Mononuclear cell (primary cell): ENCODE results near the gene CHCHD2. TPM values are rescaled to one million over a fixed set of nuclear protein-coding genes. Genes with fewer than 3 reads are reported as not detected.

Experiments used
- H3K27me3 ChIP-seq: 2 replicates; pipeline ENCODE4 v1.6.0; 2011; ENCODE audit warnings: low read length, control low read depth; ENCODE audit not compliant: insufficient read depth
- H3K4me1 ChIP-seq: 2 replicates; pipeline ENCODE4 v1.5.1; 2011; ENCODE audit warnings: mild to moderate bottlenecking, low read length, control low read depth; ENCODE audit not compliant: insufficient read depth
- H3K4me3 ChIP-seq: 2 replicates; pipeline ENCODE4 v1.5.1; 2011; ENCODE audit warnings: mild to moderate bottlenecking, low read length, moderate library complexity
- H3K9me3 ChIP-seq: 2 replicates; pipeline ENCODE4 v1.5.1; 2011; ENCODE audit warnings: low read depth, mild to moderate bottlenecking, control low read depth, low read length
- total RNA-seq: library from RNA; depleted of rRNA; stranded (reverse); fragments of >200 nt; gene quantifications from one replicate; pipeline ENCODE4 v1.2.3, GENCODE V29; 2012

CHCHD2 gene
- total RNA-seq, 1 donor, result 215 TPM

GRCh38 chr7:56063882-56064625 lies 42.2 kb downstream of the CHCHD2 start, which contains the start of gene SUMF2:
Gene SUMF2, plus strand, starts transcription at chr7:56064286. Its CDS starts 26 bp downstream, at chr7:56064312.
- H3K27me3 ChIP-seq, result no peaks in the 10 kb centered on the region
- no peaks in the 10 kb centered on the region for H3K9me3 ChIP-seq
- peaks cover 19% of the 10 kb centered on the region for H3K4me1 ChIP-seq
- peak within 1 kb of the TSS; percentile 89 for H3K4me3 ChIP-seq

- Histone ChIP-seq H3K27me3 (no peaks in the 10 kb centered on the region), H3K9me3 (no peaks in the 10 kb centered on the region), H3K4me1 (peaks cover 19% of the 10 kb centered on the region), H3K4me3 (peak overlapping the region; percentile 89)
These were observed 42.8 kb downstream of the CHCHD2 start for GRCh38 chr7:56063500-56063881.

DNA sequence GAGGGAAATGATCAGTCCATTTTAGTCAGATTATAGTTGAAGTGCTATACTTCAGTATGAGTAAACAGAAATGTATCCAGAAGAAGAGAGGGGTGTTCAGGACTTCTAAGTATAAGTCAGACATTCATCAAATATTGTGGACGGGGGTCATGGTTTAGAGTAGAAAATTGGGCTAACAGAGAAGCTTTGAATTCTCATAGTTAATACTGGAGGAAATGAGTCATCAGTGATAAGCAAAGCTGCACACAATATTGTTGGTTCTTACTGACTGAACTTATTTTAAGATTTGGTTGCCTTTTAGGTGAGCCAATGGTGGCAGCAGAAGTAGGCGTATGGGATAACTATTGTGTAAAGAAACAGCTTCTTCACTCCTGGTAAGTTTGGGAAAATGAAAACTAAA lies 43.9 kb downstream of the CHCHD2 start:
- Histone ChIP-seq H3K4me3 (no peak overlapping the region), H3K9me3 (no peaks in the 10 kb centered on the region), H3K4me1 (peaks cover 19% of the 10 kb centered on the region), H3K27me3 (no peaks in the 10 kb centered on the region)

GRCh38 chr7:56053993-56054392 lies 52.3 kb downstream of the CHCHD2 start:
- no peaks in the 10 kb centered on the region for H3K9me3 ChIP-seq
- no peak overlapping the region for H3K4me3 ChIP-seq
- peaks cover 27% of the 10 kb centered on the region for H3K4me1 ChIP-seq
- H3K27me3 ChIP-seq, result no peaks in the 10 kb centered on the region

DNA sequence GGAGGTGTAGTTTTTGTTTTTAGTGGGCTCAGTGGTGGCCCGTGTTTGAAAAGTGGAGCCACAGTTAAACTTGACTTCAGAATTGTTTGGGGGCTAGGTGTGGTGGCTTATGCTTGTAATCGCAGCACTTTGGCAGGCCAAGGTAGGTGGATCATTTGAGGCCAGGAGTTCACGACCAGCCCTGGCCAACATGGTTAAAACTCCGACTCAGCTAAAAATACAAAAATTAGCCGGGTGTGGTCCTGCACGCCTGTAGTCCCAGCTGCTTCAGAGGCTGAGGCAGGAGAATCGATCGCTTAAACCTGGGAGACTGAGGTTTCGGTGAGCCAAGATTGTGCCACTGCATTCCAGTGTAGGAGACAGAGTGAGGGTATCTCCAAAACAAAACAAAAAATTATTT lies 52.9 kb downstream of the CHCHD2 start:
- no peaks in the 10 kb centered on the region for H3K9me3 ChIP-seq
- no peaks in the 10 kb centered on the region for H3K27me3 ChIP-seq
- H3K4me1 ChIP-seq, result peaks cover 27% of the 10 kb centered on the region
- no peak overlapping the region for H3K4me3 ChIP-seq

Other genes with a start within 250 kb of the CHCHD2 start
- gene SEPTIN14, start 243.7 kb downstream of the CHCHD2 start, total RNA-seq, result not detected
- gene ZNF713, start 219.0 kb downstream of the CHCHD2 start, total RNA-seq, result 2.8 TPM
- 6.4 TPM for gene MRPS17, start 154.6 kb downstream of the CHCHD2 start, total RNA-seq
- 67.2 TPM for gene NIPSNAP2, start 141.9 kb downstream of the CHCHD2 start, total RNA-seq
- 1.6 TPM for gene PSPH, start 55.0 kb downstream of the CHCHD2 start, total RNA-seq
- gene CCT6A, start 54.7 kb downstream of the CHCHD2 start, total RNA-seq, result 54.6 TPM
- 79.3 TPM for gene SUMF2, start 42.2 kb downstream of the CHCHD2 start, total RNA-seq
- gene PHKG1, start 13.5 kb downstream of the CHCHD2 start, total RNA-seq, result 3.1 TPM
- not detected for gene NUPR2, start 9.9 kb upstream of the CHCHD2 start, total RNA-seq